ENCODE data around the gene CELSR1.
"Not testable (repeated sequence)": the region's sequence is repeated elsewhere in the genome, so short reads cannot be mapped to it uniquely, and the experiment has no call there.

The CELSR1 gene

GRCh38 chr22:46521994-46522393, 15.4 kb downstream of the CELSR1 start:
- no peak overlapping the region for H3K4me3 Mint-ChIP-seq
- DNase-seq: no peak
- CTCF ChIA-PET: no interaction called here
- H3K9me3 Mint-ChIP-seq: no peaks in the 10 kb centered on the region
- no peaks in the 10 kb centered on the region for H3K36me3 Mint-ChIP-seq
- H3K27ac Mint-ChIP-seq: no peak overlapping the region
- H3K27me3 Mint-ChIP-seq: peaks cover 21% of the 10 kb centered on the region
- no peaks in the 10 kb centered on the region for H3K4me1 Mint-ChIP-seq

GRCh38 chr22:46520880-46521279, 16.5 kb downstream of the CELSR1 start:
- DNase-seq: no peak
- no peaks in the 10 kb centered on the region for H3K36me3 Mint-ChIP-seq
- no peak overlapping the region for H3K27ac Mint-ChIP-seq
- no peaks in the 10 kb centered on the region for H3K9me3 Mint-ChIP-seq
- H3K27me3 Mint-ChIP-seq: peaks cover 10% of the 10 kb centered on the region
- H3K4me1 Mint-ChIP-seq: no peaks in the 10 kb centered on the region
- CTCF ChIA-PET: no interaction called here
- H3K4me3 Mint-ChIP-seq: no peak overlapping the region

DNA sequence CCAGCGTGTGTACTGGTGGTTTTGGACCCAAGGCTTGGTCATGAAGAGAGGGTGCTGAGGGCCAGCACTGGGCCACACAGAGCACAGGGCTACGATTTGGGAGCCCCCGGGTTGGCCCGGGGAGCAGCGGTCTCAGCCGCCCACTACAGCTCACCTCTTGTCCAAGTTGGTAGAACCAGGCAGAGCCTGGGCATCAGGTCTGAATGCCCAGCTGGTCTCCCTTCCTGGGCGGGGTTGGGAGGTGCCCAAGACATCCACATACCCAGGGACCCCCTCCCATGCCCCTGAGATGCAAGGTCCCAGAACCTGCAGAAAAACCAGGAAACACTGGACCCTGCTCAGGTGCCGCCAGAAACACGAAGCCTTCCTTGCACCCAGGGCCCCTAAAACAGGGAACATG, 18.0 kb downstream of the CELSR1 start:
- no peak overlapping the region for H3K27ac Mint-ChIP-seq
- H3K9me3 Mint-ChIP-seq: no peaks in the 10 kb centered on the region
- H3K4me1 Mint-ChIP-seq: no peaks in the 10 kb centered on the region
- no peak for DNase-seq
- H3K4me3 Mint-ChIP-seq: no peak overlapping the region
- CTCF ChIA-PET: no interaction called here
- no peaks in the 10 kb centered on the region for H3K36me3 Mint-ChIP-seq
- H3K27me3 Mint-ChIP-seq: peaks cover 9% of the 10 kb centered on the region

DNA sequence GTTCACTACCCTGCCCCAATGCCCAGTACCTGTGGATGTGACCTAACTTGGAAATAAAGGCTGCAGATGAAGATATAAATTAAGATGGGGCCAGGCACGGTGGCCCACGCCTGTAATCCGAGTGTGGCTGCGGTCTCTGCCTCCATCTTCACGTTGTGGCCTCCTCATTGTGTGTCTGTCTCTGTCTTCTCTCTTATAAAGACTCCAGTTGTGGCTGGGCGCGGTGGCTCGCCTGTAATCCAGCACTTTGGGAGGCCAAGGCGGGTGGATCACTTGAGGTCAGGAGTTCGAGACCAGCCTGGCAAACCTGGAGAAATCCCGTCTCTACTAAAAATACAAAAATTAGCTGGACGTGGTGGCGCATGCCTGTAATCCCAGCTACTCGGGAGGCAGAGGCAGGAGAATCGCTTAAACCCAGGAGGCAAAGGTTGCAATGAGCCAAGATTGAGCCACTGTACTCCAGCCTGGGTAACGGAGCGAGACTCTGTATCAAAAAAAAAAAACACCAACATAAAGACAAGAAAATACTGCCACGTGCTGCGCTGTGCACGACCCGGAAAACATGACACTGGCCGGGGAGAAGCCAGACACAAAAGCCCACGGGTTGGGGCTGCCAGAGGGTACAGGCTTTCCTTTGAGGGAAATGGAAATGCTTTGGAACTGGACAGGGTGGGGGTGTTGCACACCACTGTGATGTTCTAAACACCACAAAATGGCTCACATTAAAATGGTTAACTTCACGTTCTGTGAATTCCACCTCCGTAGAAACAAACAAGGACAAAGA, 18.7 kb downstream of the CELSR1 start:
- Mint-ChIP-seq H3K36me3 (no peaks in the 10 kb centered on the region), H3K9me3 (no peaks in the 10 kb centered on the region), H3K27ac (no peak overlapping the region), H3K4me1 (no peaks in the 10 kb centered on the region), H3K27me3 (peaks cover 3% of the 10 kb centered on the region), H3K4me3 (no peak overlapping the region)
- CTCF ChIA-PET: no interaction called here
- no peak for DNase-seq

- CTCF ChIA-PET: no interaction called here
- no peak for DNase-seq
- Mint-ChIP-seq H3K4me1 (no peaks in the 10 kb centered on the region), H3K9me3 (no peaks in the 10 kb centered on the region), H3K27me3 (no peaks in the 10 kb centered on the region), H3K36me3 (no peaks in the 10 kb centered on the region), H3K4me3 (no peak overlapping the region), H3K27ac (no peak overlapping the region)
Measured at GRCh38 chr22:46518038-46518437, 19.4 kb downstream of the CELSR1 start.

DNA sequence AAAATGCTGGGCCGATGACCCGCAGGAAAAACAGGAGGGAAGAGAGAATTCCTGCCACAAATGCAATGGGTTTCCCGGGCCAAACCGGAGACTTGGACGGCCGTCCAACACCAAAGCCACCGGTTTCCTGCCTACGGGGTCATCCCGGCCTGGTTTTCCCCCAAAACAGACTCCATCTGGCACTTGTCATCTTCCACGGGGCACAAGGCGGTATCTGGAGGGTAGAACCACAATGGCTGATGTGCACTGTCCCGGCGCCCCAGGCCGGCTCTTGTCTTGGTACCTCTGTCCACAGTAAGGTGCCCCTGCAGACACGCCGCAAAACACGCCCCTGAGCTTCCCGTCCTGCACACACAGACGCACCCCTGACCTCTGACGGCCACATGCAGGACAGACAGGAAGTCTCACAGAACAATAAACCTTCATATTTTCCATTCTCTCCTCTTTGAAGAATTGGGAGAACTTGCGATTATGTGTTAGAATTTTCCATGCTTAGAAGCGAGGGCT, 20.1 kb downstream of the CELSR1 start:
- Mint-ChIP-seq H3K9me3 (no peaks in the 10 kb centered on the region), H3K36me3 (no peaks in the 10 kb centered on the region), H3K4me1 (no peaks in the 10 kb centered on the region), H3K27ac (no peak overlapping the region), H3K4me3 (no peak overlapping the region), H3K27me3 (no peaks in the 10 kb centered on the region)
- no peak for DNase-seq
- CTCF ChIA-PET: no interaction called here

GRCh38 chr22:46516638-46517037, 20.8 kb downstream of the CELSR1 start:
- Mint-ChIP-seq H3K27ac (no peak overlapping the region), H3K4me1 (no peaks in the 10 kb centered on the region), H3K9me3 (no peaks in the 10 kb centered on the region), H3K27me3 (peaks cover 6% of the 10 kb centered on the region), H3K36me3 (no peaks in the 10 kb centered on the region), H3K4me3 (no peak overlapping the region)
- DNase-seq: no peak
- CTCF ChIA-PET: interaction anchor here (0.6 kb wide), 1 partner anchor 581 kb away, joined by 3 read pairs; no protein-coding TSS in a partner anchor

- CTCF ChIA-PET, H3K9me3 Mint-ChIP-seq, H3K4me1 Mint-ChIP-seq: not testable (repeated sequence)
Measured at GRCh38 chr22:46516112-46516487, 21.3 kb downstream of the CELSR1 start.

GRCh38 chr22:46515208-46516111, 22.0 kb downstream of the CELSR1 start:
- Mint-ChIP-seq H3K36me3 (no peaks in the 10 kb centered on the region), H3K9me3 (no peaks in the 10 kb centered on the region), H3K4me1 (no peaks in the 10 kb centered on the region), H3K27ac (no peak overlapping the region), H3K27me3 (peaks cover 10% of the 10 kb centered on the region), H3K4me3 (no peak overlapping the region)
- no peak for DNase-seq
- CTCF ChIA-PET: no interaction called here

More at GRCh38 chr22:46516112-46516487, 21.3 kb downstream of the CELSR1 start:
- not testable (repeated sequence) for H3K27me3 Mint-ChIP-seq, H3K27ac Mint-ChIP-seq, H3K36me3 Mint-ChIP-seq, DNase-seq, H3K4me3 Mint-ChIP-seq

- Mint-ChIP-seq H3K27me3 (peaks cover 18% of the 10 kb centered on the region), H3K4me3 (no peak overlapping the region), H3K36me3 (no peaks in the 10 kb centered on the region), H3K4me1 (no peaks in the 10 kb centered on the region), H3K9me3 (no peaks in the 10 kb centered on the region), H3K27ac (no peak overlapping the region)
- no peak for DNase-seq
- CTCF ChIA-PET: no interaction called here
Measured at GRCh38 chr22:46514592-46515207, 22.7 kb downstream of the CELSR1 start.

- no peaks in the 10 kb centered on the region for H3K9me3 Mint-ChIP-seq
- no peaks in the 10 kb centered on the region for H3K36me3 Mint-ChIP-seq
- DNase-seq: no peak
- H3K27ac Mint-ChIP-seq: no peak overlapping the region
- no peaks in the 10 kb centered on the region for H3K4me1 Mint-ChIP-seq
- H3K27me3 Mint-ChIP-seq: peaks cover 24% of the 10 kb centered on the region
- no peak overlapping the region for H3K4me3 Mint-ChIP-seq
- CTCF ChIA-PET: no interaction called here
Measured at GRCh38 chr22:46513908-46514550, 23.4 kb downstream of the CELSR1 start.

- H3K4me1 Mint-ChIP-seq: no peaks in the 10 kb centered on the region
- H3K27me3 Mint-ChIP-seq: peaks cover 24% of the 10 kb centered on the region
- H3K36me3 Mint-ChIP-seq: no peaks in the 10 kb centered on the region
- DNase-seq: no peak
- H3K4me3 Mint-ChIP-seq: no peak overlapping the region
- H3K9me3 Mint-ChIP-seq: no peaks in the 10 kb centered on the region
- no peak overlapping the region for H3K27ac Mint-ChIP-seq
- CTCF ChIA-PET: no interaction called here
Measured at GRCh38 chr22:46512683-46513082, 24.7 kb downstream of the CELSR1 start.

DNA sequence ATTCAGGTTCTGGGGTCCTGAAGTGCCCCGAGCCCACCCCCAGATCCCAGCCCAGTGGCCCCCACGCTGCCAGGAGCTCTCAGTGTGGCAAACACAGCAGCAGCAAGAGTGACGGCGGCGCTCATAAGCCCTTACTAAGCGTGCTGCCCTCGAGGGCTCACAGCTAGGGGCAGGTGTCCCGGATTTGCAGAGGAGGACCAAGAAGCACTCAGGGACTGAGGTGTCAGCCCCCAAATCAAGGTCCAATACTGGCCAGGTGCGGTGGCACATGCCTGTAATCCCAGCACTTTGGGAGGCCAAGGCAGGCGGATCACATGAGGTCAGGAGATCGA, 25.4 kb downstream of the CELSR1 start:
- DNase-seq: no peak
- Mint-ChIP-seq H3K27me3 (peaks cover 24% of the 10 kb centered on the region), H3K27ac (no peak overlapping the region), H3K9me3 (no peaks in the 10 kb centered on the region), H3K4me3 (no peak overlapping the region), H3K36me3 (no peaks in the 10 kb centered on the region), H3K4me1 (no peaks in the 10 kb centered on the region)
- CTCF ChIA-PET: no interaction called here

Measured in activated naive CD4-positive, alpha-beta T cell treated with anti-CD3 and anti-CD28 coated beads, Interleukin-2, amount 10 ng/mL, durations not matched to agents 7 days and 5 days (primary cell).